Measurements from ENCODE around the gene PAXX. TPM values are rescaled to one million over a fixed set of nuclear protein-coding genes. Genes with fewer than 3 reads are reported as not detected.

The PAXX gene
- polyA plus RNA-seq, 3 donors: 34.1 to 51.5 (median 49.1) TPM

GRCh38 chr9:136952321-136952850 lies 39.8 kb upstream of the PAXX start:
- 53 to 76% (median 72%) methylated on average over 11 to 15 of the region's 15 CpGs for WGBS, 3 donors
- H3K27ac ChIP-seq (ENCODE audit: low read depth, low read length): no peak overlapping the region

GRCh38 chr9:136952876-136953770 lies 39.1 kb upstream of the PAXX start:
- H3K27ac ChIP-seq (ENCODE audit: low read depth, low read length): no peak overlapping the region
- 90 to 93% (median 91%) methylated on average over 40 to 44 of the region's 44 CpGs for WGBS, 3 donors

GRCh38 chr9:136953771-136954269 lies 38.4 kb upstream of the PAXX start:
- no peak overlapping the region for H3K27ac ChIP-seq (ENCODE audit: low read depth, low read length)
- WGBS, 3 donors: 80 to 85% (median 82%) methylated on average over 18 to 19 of the region's 19 CpGs

DNA sequence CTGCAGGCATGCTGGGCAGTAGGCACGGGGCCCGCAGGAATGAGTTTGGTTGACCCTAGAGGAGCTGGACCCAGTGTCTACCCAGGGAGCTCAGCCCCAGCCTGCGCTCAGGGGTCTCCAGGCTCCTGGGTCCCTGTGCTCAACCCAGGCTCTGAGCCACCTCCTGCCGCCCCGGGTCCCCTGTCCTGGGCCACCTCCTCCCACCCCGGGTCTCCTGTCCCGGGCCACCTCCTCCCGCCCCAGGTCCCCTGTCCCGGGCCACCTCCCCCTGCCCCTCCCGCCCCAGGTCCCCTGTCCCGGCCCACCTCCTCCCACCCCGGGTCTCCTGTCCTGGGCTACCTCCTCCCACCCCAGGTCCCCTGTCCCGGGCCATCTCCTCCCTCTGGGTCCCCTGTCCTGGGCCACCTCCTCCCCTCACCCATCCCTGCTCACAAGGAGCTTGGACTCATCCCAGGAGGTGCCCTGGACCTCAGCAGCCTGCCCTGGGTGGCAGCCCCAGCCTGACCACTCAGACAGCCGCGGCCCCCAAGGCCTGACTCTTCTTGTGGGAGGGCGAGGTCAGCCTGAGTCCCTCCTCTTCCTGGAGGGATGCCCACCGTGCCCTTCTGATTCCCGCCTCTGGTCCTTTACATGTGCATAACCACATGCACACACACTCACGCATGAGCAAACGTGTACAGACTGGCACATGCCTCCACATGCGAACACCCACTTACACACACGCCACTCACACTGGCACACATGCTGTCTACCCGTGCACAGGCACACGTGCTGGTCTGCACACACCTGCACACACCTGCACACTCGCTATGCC lies 37.7 kb upstream of the PAXX start:
- 83 to 91% (median 86%) methylated on average over 23 to 25 of the region's 25 CpGs for WGBS, 3 donors
- no peak overlapping the region for H3K27ac ChIP-seq (ENCODE audit: low read depth, low read length)

- WGBS, 3 donors: 83 to 88% (median 88%) methylated on average over 13 to 14 of the region's 14 CpGs
- H3K27ac ChIP-seq (ENCODE audit: low read depth, low read length): no peak overlapping the region
Measured at GRCh38 chr9:136955202-136955942, 36.9 kb upstream of the PAXX start.

DNA sequence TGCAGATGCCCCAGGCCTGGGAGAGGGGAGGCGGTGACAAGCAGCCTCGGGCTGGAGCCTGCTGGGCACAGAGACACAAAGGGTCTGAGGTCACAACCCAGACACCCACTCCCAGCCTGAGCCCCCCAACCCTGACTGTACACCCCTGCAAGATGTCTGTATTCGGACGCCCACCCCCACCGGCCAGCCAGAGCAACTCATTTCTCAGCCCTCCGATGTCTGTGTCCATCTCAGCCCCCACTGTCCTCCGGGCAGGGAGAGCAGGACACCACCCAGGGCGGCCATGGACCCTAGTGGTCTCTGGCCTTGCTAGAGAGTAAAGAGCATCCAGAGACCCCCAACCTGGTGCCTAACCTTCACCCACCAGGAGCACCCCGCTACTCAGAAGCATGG lies 36.3 kb upstream of the PAXX start:
- WGBS, 3 donors: 93 to 96% (median 96%) methylated on average over 9 of the region's 9 CpGs
- H3K27ac ChIP-seq (ENCODE audit: low read depth, low read length): no peak overlapping the region

DNA sequence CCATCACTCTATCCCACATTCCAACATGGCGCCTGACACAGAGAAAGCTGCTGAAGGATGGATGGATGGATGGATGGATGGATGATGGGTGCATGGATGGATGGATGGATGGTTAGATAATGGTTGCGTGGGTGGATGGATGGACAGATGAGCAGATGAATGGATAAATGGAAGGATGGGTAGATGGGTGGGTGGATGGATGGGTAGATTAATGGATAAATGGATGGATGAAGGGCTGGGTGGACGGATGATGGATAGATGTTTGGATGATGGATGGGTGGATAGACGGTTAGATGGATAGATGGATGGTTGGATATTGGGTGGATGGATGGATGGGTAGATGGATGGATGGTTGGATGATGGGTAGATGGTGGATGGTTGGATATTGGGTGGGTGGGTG lies 35.6 kb upstream of the PAXX start:
- WGBS, 3 donors: 92 to 97% (median 95%) methylated on average over 4 of the region's 4 CpGs
- H3K27ac ChIP-seq (ENCODE audit: low read depth, low read length): no peak overlapping the region

- H3K27ac ChIP-seq (ENCODE audit: low read depth, low read length): no peak overlapping the region
- 93 to 100% (median 100%) methylated on average over 1 of the region's 1 CpG for WGBS, 3 donors
Measured at GRCh38 chr9:136957461-136957860, 34.8 kb upstream of the PAXX start.

DNA sequence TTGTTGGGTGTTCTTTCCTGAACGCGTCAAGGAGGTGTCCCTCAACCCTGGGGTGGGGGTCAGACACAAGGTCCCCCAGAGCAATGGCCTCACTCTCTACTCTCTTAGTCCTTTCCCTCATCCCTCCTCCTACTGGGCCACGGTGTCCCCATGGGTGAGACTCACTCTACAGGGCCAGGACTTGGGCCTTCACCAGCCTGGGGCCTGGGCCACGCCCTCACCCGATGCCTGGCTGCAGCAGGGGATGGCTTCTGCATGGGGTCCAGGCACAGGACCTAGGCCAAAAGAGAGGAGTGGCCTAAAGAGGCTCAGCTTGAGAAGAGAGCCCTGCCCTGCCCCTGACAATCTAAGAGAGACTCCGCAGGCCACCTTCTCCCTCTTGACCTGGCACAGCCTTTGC lies 34.3 kb upstream of the PAXX start:
- H3K27ac ChIP-seq (ENCODE audit: low read depth, low read length): no peak overlapping the region
- WGBS, 3 donors: 89 to 97% (median 96%) methylated on average over 6 of the region's 6 CpGs

DNA sequence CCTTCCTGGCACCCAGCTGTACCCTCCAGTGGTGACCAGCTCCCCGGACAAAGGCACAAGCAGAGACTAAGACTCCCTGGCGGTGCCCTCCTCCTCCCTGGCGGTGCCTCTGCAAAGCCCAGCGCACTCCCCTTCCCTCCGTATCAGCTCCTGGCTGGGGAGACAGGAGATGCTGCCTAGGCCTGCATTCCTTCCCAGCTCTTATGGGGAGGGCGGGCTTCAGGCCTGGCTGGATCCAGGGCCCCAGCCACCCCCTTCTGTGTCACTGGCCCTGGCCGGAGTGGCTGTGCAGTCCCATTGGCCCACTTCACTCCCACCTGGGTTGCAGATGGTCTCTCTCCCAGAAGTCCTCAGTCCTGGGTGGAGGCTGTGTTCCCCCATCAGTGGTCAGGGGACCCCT lies 33.7 kb upstream of the PAXX start:
- H3K27ac ChIP-seq (ENCODE audit: low read depth, low read length): no peak overlapping the region
- 90 to 95% (median 94%) methylated on average over 7 of the region's 7 CpGs for WGBS, 3 donors

DNA sequence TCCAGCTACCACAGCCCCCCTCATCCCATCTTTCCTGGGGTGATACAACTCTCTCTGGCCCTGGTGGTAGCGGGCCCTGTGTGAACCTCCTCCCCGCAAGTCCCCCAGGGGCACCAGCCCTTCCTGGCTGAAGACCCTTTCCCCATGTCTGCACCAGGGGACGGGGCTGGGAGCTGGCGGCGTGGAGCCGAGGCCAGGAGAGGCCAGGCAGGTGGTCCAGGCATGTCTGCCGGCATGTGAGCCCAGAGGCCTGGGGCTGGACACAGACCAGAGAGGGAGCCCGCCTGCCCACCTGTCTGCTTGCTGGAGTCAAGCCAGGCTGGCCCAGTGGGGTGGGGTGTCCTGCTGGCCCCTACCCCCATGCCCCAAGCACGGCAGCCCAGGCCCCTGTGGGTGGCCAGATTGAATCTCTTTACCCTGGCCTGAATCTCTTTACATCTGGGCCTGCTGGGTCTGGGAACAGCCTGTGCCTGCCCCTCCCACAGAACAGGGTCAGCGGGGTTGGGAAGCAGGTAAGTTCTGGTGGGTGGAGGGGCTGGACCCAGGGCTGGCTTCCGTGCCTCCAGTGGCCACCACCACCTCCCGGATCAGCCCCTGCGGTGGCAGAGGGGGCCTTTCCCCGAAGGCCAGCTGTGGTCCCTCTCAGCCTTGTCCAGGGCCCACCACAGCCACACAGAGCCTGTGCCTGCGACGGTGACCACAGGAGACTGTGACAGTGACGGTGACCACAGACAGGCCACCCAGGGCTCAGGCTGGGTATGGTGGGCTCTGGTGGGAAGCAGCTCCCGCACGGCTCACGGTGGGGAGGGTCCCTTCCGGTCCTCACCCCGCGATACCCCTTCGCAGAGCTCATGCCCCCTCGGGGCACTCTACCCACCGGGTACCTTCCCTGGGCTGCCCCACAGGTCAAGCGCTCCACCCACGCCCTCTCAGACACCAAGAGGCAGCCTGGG lies 33.0 kb upstream of the PAXX start:
- WGBS, 3 donors: 88 to 91% (median 89%) methylated on average over 25 to 28 of the region's 28 CpGs

GRCh38 chr9:136960212-136960937 lies 31.8 kb upstream of the PAXX start:
- WGBS, 3 donors: 67 to 82% (median 73%) methylated on average over 18 to 19 of the region's 19 CpGs
- no peak overlapping the region for H3K27ac ChIP-seq (ENCODE audit: low read depth, low read length)

More for the DNA sequence above, 33.0 kb upstream of the PAXX start:
- no peak overlapping the region for H3K27ac ChIP-seq (ENCODE audit: low read depth, low read length)

DNA sequence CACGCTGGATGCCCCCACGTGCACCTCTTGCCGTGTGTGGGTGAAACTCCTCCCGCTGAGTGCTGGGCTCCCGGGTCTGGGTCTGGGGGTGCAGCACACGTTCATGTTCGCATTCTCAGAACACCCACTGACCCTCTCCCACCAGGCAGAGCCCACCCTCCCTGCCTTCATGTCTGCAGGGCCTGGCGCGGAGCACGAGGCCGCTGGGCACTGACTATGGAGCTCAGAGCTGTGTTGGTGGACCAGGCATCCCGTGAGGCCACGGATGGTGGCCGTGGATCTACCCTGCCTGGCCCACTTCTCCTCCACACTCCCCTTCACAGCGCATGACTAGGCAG lies 31.3 kb upstream of the PAXX start:
- H3K27ac ChIP-seq (ENCODE audit: low read depth, low read length): no peak overlapping the region

GRCh38 chr9:136961279-136962065 lies 30.8 kb upstream of the PAXX start:
- WGBS, 3 donors: 63 to 78% (median 70%) methylated on average over 22 to 23 of the region's 23 CpGs
- H3K27ac ChIP-seq (ENCODE audit: low read depth, low read length): no peak overlapping the region

More for the DNA sequence above, 31.3 kb upstream of the PAXX start:
- 82 to 85% (median 84%) methylated on average over 14 to 15 of the region's 15 CpGs for WGBS, 3 donors

- no peak overlapping the region for H3K27ac ChIP-seq (ENCODE audit: low read depth, low read length)
- WGBS, 3 donors: 95 to 97% (median 96%) methylated on average over 9 of the region's 9 CpGs
Measured at GRCh38 chr9:136962163-136962562, 30.1 kb upstream of the PAXX start.

- no peak overlapping the region for H3K27ac ChIP-seq (ENCODE audit: low read depth, low read length)
- 86 to 92% (median 90%) methylated on average over 11 of the region's 11 CpGs for WGBS, 3 donors
Measured at GRCh38 chr9:136962701-136963248, 29.4 kb upstream of the PAXX start.
